ENCODE measurements around the gene STK31. TPM values are rescaled to one million over a fixed set of nuclear protein-coding genes. Genes with fewer than 3 reads are reported as not detected.
"Not testable (repeated sequence)": the region's sequence is repeated elsewhere in the genome, so short reads cannot be mapped to it uniquely, and the experiment has no call there.

The STK31 gene
- total RNA-seq, 2 experiments from 2014 or later: not detected

- no peak for DNase-seq
- Mint-ChIP-seq H3K36me3 (peaks cover 5% of the 10 kb centered on the region), H3K27ac (no peak overlapping the region), H3K4me1 (peaks cover 4% of the 10 kb centered on the region), H3K4me3 (no peak overlapping the region), H3K27me3 (no peaks in the 10 kb centered on the region), H3K9me3 (no peaks in the 10 kb centered on the region)
These were observed 11.2 kb upstream of the STK31 start for GRCh38 chr7:23698822-23699221.

GRCh38 chr7:23700046-23700445 is 10.0 kb upstream of the STK31 start:
- no peak overlapping the region for H3K4me3 Mint-ChIP-seq
- peaks cover 16% of the 10 kb centered on the region for H3K36me3 Mint-ChIP-seq
- H3K27me3 Mint-ChIP-seq: no peaks in the 10 kb centered on the region
- H3K4me1 Mint-ChIP-seq: peaks cover 4% of the 10 kb centered on the region
- DNase-seq: no peak
- no peak overlapping the region for H3K27ac Mint-ChIP-seq
- peaks cover 10% of the 10 kb centered on the region for H3K9me3 Mint-ChIP-seq

DNA sequence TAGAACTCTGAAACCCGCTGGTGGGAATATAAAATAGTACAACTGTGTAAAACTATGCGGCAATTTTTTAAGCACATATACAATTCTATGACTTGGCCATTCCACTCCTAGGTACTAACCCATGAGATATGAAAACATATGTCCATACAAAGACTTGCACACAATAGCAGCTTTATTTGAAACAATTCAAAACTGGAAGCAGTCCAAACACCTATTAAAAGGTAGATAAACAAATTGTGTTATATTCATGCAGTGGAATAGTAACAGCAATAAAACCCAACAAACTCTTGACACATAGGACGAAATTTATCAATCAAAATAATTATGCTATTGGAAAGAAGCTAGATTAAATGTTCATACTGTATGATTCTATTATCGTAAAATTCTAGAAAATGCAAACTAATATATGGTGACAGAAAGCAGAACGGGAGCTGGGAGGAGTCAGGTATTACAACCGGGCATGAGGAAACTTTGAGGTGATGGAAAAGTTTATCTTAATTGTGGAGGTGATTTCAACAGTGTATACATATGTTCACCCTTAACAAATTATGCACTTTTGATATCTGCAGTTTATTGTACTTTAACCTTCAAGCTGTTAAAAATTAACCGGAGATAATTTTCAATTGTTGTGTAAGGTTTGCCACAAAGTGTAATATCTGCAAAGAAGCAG is 803 bp upstream of the STK31 start:
- H3K4me3 Mint-ChIP-seq: no peak overlapping the region
- H3K9me3 Mint-ChIP-seq: peaks cover 21% of the 10 kb centered on the region
- H3K27ac Mint-ChIP-seq: no peak overlapping the region
- no peak for DNase-seq
- peaks cover 1% of the 10 kb centered on the region for H3K4me1 Mint-ChIP-seq
- H3K27me3 Mint-ChIP-seq: no peaks in the 10 kb centered on the region
- peaks cover 24% of the 10 kb centered on the region for H3K36me3 Mint-ChIP-seq

- no peak overlapping the region for H3K4me3 Mint-ChIP-seq
These were observed 2.6 kb downstream of the STK31 start for GRCh38 chr7:23712368-23713284.

GRCh38 chr7:23713285-23714149 is 3.5 kb downstream of the STK31 start:
- DNase-seq: no peak
- no peaks in the 10 kb centered on the region for H3K27me3 Mint-ChIP-seq
- no peak overlapping the region for H3K4me3 Mint-ChIP-seq
- no peaks in the 10 kb centered on the region for H3K36me3 Mint-ChIP-seq
- H3K27ac Mint-ChIP-seq: no peak overlapping the region
- peaks cover 1% of the 10 kb centered on the region for H3K4me1 Mint-ChIP-seq
- no peaks in the 10 kb centered on the region for H3K9me3 Mint-ChIP-seq

More at GRCh38 chr7:23712368-23713284, 2.6 kb downstream of the STK31 start:
- peaks cover 1% of the 10 kb centered on the region for H3K4me1 Mint-ChIP-seq
- DNase-seq: no peak
- H3K27me3 Mint-ChIP-seq: no peaks in the 10 kb centered on the region
- H3K27ac Mint-ChIP-seq: no peak overlapping the region
- H3K36me3 Mint-ChIP-seq: no peaks in the 10 kb centered on the region
- H3K9me3 Mint-ChIP-seq: no peaks in the 10 kb centered on the region

DNA sequence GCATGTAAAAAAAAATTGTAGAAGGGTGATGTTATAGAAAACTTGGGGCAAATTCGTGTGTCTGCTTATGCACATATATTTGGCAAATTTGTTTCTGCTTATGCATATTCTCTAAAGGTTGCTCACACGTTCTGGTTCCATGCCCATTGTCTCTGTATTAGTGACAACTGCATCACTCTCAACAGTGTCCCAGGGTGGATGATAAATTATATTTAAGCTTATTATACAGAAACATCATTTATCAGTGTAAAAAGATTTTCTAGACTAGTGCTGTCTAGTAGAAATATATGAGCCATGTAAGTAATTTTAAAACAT is 4.1 kb downstream of the STK31 start:
- Mint-ChIP-seq H3K9me3 (no peaks in the 10 kb centered on the region), H3K27ac (no peak overlapping the region), H3K4me1 (peaks cover 1% of the 10 kb centered on the region), H3K4me3 (no peak overlapping the region), H3K36me3 (no peaks in the 10 kb centered on the region), H3K27me3 (no peaks in the 10 kb centered on the region)
- DNase-seq: no peak

DNA sequence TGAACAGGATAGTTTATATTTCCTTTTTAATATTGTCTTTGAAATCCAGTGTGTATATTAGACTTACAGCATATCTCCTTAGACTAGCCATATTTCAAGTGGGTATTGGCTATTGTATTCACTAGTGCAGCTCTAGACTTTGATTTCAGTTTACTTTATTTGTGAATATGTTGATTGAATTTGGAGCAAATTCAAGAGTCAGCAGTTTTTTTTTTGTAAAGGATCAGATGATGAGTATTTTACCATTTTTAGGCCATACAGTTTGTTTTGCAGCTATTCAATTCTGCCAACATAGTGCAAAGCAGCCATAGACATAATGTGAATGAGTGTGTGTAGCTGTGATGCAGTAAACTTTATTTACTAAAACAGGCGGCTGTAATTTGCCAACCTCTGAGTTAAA is 4.6 kb downstream of the STK31 start:
- no peak for DNase-seq
- Mint-ChIP-seq H3K4me3 (no peak overlapping the region), H3K4me1 (peaks cover 1% of the 10 kb centered on the region), H3K27ac (no peak overlapping the region), H3K27me3 (no peaks in the 10 kb centered on the region), H3K36me3 (no peaks in the 10 kb centered on the region), H3K9me3 (no peaks in the 10 kb centered on the region)

GRCh38 chr7:23715099-23715498 is 5.1 kb downstream of the STK31 start:
- no peak for DNase-seq
- Mint-ChIP-seq H3K27ac (no peak overlapping the region), H3K36me3 (no peaks in the 10 kb centered on the region), H3K4me3 (no peak overlapping the region), H3K4me1 (peaks cover 1% of the 10 kb centered on the region), H3K9me3 (no peaks in the 10 kb centered on the region), H3K27me3 (no peaks in the 10 kb centered on the region)

GRCh38 chr7:23717788-23718187 is 7.8 kb downstream of the STK31 start:
- Mint-ChIP-seq H3K27me3 (no peaks in the 10 kb centered on the region), H3K36me3 (no peaks in the 10 kb centered on the region), H3K4me1 (no peaks in the 10 kb centered on the region)

DNA sequence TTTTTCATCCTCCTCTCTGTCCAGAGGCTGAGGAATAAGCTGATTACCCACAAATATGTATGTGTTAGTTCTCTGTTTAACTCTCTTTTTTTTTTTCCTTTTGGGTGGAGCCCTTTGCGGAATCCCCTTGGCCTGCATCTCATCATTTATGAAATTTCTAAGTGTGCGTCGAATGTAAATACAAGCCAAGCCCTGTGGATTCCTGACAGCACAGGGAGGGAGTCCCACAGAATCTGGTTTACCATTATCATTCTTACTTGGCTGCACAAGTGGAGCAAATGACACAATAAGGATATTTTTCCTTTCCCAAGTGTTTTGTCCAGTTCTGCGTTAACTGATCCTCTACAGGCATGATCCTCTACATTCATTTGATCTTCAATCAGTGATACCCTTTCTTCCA is 11.4 kb downstream of the STK31 start:
- DNase-seq: no peak
- H3K27ac Mint-ChIP-seq: no peak overlapping the region
- H3K4me3 Mint-ChIP-seq: no peak overlapping the region
- no peaks in the 10 kb centered on the region for H3K9me3 Mint-ChIP-seq
- H3K27me3 Mint-ChIP-seq: no peaks in the 10 kb centered on the region
- H3K36me3 Mint-ChIP-seq: no peaks in the 10 kb centered on the region
- H3K4me1 Mint-ChIP-seq: no peaks in the 10 kb centered on the region

More at GRCh38 chr7:23717788-23718187, 7.8 kb downstream of the STK31 start:
- Mint-ChIP-seq H3K9me3 (no peaks in the 10 kb centered on the region), H3K27ac (no peak overlapping the region), H3K4me3 (no peak overlapping the region)
- no peak for DNase-seq

- H3K4me3 Mint-ChIP-seq: peak overlapping the region; percentile 14
- not testable (repeated sequence) for H3K27ac Mint-ChIP-seq, H3K27me3 Mint-ChIP-seq, H3K4me1 Mint-ChIP-seq, H3K9me3 Mint-ChIP-seq, DNase-seq, H3K36me3 Mint-ChIP-seq
These were observed 12.7 kb downstream of the STK31 start for GRCh38 chr7:23722587-23723216.

DNA sequence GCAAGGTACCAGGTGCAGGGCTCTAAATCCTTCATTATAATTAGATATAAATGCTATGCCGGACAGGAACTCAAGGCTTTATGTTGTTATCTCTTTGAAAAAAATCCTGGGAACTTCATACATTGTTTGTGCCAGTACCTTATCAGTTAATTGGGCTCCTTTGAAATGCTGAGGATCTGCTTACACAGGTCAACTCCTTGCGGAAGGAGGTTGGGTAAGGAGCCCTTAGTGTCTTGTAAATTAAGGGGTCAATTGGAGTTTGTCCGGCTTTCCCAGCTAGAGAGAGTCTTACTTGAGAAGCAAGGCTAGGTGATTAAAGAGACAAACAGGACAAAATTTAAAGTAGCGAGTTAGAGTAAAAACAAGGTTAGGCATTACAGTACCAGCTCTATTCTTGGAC is 14.1 kb downstream of the STK31 start:
- DNase-seq, H3K27ac Mint-ChIP-seq, H3K9me3 Mint-ChIP-seq, H3K4me3 Mint-ChIP-seq, H3K4me1 Mint-ChIP-seq, H3K27me3 Mint-ChIP-seq, H3K36me3 Mint-ChIP-seq: not testable (repeated sequence)

- Mint-ChIP-seq H3K4me1 (no peaks in the 10 kb centered on the region), H3K27me3 (no peaks in the 10 kb centered on the region), H3K9me3 (peaks cover 20% of the 10 kb centered on the region), H3K4me3 (no peak overlapping the region), H3K27ac (no peak overlapping the region), H3K36me3 (peaks cover 12% of the 10 kb centered on the region)
- DNase-seq: no peak
These were observed 32.0 kb downstream of the STK31 start for GRCh38 chr7:23742051-23742450.

DNA sequence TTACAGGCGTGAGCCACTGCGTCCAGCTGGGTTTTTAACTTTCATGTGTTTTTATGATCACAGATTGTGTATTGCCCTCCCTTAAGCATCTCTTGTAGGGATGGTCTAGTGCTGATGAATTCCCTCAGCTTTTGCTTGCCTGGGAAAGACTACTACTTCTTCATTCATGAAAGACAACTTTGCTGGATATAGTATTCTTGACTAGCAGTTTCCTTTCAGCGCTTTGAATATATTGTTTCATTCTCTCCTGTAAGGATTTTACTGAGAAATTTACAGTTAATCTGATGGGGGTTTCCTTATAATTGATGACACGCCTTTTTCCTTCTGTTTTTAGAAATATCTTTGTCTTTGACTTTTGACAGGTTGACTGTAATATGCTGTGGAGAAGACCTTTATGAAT is 33.2 kb downstream of the STK31 start:
- no peak overlapping the region for H3K27ac Mint-ChIP-seq
- peaks cover 24% of the 10 kb centered on the region for H3K9me3 Mint-ChIP-seq
- peaks cover 12% of the 10 kb centered on the region for H3K36me3 Mint-ChIP-seq
- no peaks in the 10 kb centered on the region for H3K4me1 Mint-ChIP-seq
- no peak for DNase-seq
- no peaks in the 10 kb centered on the region for H3K27me3 Mint-ChIP-seq
- H3K4me3 Mint-ChIP-seq: no peak overlapping the region

- DNase-seq: no peak
- peaks cover 24% of the 10 kb centered on the region for H3K9me3 Mint-ChIP-seq
- H3K4me3 Mint-ChIP-seq: no peak overlapping the region
- no peak overlapping the region for H3K27ac Mint-ChIP-seq
- H3K36me3 Mint-ChIP-seq: peaks cover 12% of the 10 kb centered on the region
- H3K27me3 Mint-ChIP-seq: no peaks in the 10 kb centered on the region
- no peaks in the 10 kb centered on the region for H3K4me1 Mint-ChIP-seq
These were observed 36.6 kb downstream of the STK31 start for GRCh38 chr7:23746629-23747028.

Data from activated naive CD8-positive, alpha-beta T cell treated with anti-CD3 and anti-CD28 coated beads for 36 hours (primary cell).